Fibroblast of mammary gland (primary cell): Measurements from ENCODE around the gene LONP2.
A peak's percentile ranks its signal among the peaks of the same experiment; 100 is the strongest.

Experiments used
- DNase-seq: peaks from one replicate; pipeline ENCODE4 v3.0.0-alpha.2; 2010; ENCODE audit warnings: low read depth
- H3K4me3 ChIP-seq: 2 replicates; pipeline ENCODE4 v1.5.1; 2011; ENCODE audit warnings: low read depth, mild to moderate bottlenecking, low read length, moderate library complexity; ENCODE audit not compliant: control insufficient read depth
- TF ChIP-seq, protein P1 (sequence below): conservative IDR thresholded peaks from 2 replicates; pipeline ENCODE4 v1.5.1; 2011; ENCODE audit warnings: low read depth, low read length, inconsistent platforms; ENCODE audit not compliant: control insufficient read depth, insufficient read depth

The LONP2 gene

DNA sequence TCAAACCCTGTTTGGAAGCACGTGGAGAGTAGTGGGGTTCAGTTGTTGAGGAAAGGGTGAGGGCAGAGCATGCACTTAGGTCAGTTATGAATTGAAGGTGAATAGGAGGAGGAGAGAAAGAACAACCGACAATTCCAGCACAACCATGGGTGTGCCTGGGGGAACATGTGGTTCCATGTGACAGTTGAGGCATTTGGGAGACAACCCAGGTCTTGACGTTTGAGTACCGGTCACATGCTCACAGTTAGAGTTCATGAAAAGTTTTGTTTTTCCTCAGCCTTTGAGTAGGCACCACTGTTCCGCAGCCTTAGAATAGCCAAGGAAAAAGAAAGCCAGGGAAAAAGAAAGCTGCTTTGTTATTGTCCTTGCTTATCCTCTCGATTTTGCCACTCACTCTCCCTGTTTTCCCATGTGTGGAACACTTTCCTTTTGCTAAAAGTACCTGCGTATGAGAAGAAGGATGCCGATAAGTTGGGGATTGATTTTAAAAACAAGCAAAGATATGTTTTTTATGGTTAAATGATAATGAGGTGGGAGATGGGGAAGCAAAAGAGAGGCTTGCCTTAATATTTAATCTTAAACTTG is 28.8 kb downstream of the LONP2 start:
- no peak for DNase-seq
- TF ChIP-seq, protein P1, sequence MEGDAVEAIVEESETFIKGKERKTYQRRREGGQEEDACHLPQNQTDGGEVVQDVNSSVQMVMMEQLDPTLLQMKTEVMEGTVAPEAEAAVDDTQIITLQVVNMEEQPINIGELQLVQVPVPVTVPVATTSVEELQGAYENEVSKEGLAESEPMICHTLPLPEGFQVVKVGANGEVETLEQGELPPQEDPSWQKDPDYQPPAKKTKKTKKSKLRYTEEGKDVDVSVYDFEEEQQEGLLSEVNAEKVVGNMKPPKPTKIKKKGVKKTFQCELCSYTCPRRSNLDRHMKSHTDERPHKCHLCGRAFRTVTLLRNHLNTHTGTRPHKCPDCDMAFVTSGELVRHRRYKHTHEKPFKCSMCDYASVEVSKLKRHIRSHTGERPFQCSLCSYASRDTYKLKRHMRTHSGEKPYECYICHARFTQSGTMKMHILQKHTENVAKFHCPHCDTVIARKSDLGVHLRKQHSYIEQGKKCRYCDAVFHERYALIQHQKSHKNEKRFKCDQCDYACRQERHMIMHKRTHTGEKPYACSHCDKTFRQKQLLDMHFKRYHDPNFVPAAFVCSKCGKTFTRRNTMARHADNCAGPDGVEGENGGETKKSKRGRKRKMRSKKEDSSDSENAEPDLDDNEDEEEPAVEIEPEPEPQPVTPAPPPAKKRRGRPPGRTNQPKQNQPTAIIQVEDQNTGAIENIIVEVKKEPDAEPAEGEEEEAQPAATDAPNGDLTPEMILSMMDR, result no peak
- H3K4me3 ChIP-seq, result no peak overlapping the region

- TF ChIP-seq, protein P1, result no peak
- DNase-seq, result no peak
- no peak overlapping the region for H3K4me3 ChIP-seq
Observed at GRCh38 chr16:48274476-48274875, 30.4 kb downstream of the LONP2 start.

DNA sequence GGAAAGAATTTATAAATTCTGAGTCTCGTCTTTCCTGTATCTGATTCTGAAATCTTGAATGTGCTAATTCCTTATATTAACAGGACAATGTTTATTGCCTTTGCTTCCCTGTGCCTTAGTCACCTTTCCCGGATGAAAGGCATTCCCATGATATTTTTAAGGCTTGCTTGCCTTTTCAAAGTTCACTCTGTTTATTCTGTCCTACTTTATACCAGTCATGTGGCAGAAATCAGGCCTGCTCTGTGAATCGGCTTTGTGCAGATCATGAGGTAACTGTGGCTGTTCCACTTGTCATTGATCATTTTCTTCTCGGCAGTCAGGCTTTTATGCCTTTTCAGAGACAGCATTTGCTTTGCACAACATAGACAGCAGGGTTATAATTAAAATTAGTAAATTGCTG is 32.0 kb downstream of the LONP2 start:
- peak; percentile 16 for DNase-seq
- no peak overlapping the region for H3K4me3 ChIP-seq
- TF ChIP-seq, protein P1, result no peak

GRCh38 chr16:48277158-48277557 is 33.1 kb downstream of the LONP2 start:
- no peak overlapping the region for H3K4me3 ChIP-seq
- no peak for DNase-seq
- TF ChIP-seq, protein P1, result no peak

DNA sequence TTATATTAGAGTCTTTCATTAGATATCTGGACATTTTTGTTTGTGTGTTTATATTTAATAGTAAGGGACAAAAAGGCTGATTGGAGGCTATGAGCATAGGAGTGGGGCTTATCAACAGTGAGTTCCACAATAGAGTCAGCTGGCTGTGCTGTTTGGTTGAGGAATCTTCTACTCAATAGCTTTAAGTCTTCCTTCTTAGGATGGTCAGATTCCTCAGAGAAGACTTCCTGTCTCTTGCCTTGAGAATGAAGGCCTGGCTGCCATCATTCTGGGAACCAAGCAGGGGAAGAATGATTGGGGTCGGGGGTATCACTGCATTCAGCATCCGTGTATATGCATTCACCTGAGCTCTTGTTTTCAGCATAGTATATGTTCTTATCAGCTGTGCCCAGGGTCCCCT is 35.1 kb downstream of the LONP2 start:
- no peak overlapping the region for H3K4me3 ChIP-seq
- no peak for DNase-seq
- TF ChIP-seq, protein P1, result no peak

GRCh38 chr16:48280546-48280945 is 36.4 kb downstream of the LONP2 start:
- no peak overlapping the region for H3K4me3 ChIP-seq
- TF ChIP-seq, protein P1, result no peak
- no peak for DNase-seq
